ENCODE results near the gene IMMP1L.

- TF ChIP-seq POLR2AphosphoS5 (IDR thresholded peaks at IDR 0.05; ENCODE audit: low read depth, low read length) (no peak), POLR2A (IDR thresholded peaks at IDR 0.05; ENCODE audit: low read depth, low read length) (no peak)
These were observed 19.8 kb upstream of the IMMP1L start for GRCh38 chr11:31529189-31529588.

Data from GM12891 (cell line).